NAMALWA (cell line): ENCODE data around the gene PTH1R.

Source experiments
- DNase-seq: peaks from one replicate; pipeline ENCODE4 v3.0.0-alpha.2; 2015; ENCODE audit warnings: low spot score

PTH1R gene

GRCh38 chr3:46849686-46850467 lies 27.6 kb upstream of the PTH1R start:
- no peak for DNase-seq

- DNase-seq, result no peak
These were observed 27.1 kb upstream of the PTH1R start for GRCh38 chr3:46850468-46850779.

GRCh38 chr3:46851364-46852333 lies 25.9 kb upstream of the PTH1R start:
- DNase-seq, result no peak

GRCh38 chr3:46852334-46852720 lies 25.2 kb upstream of the PTH1R start:
- no peak for DNase-seq

- DNase-seq, result no peak
These were observed 24.6 kb upstream of the PTH1R start for GRCh38 chr3:46852839-46853355.

- no peak for DNase-seq
These were observed 23.8 kb upstream of the PTH1R start for GRCh38 chr3:46853441-46854415.

- no peak for DNase-seq
These were observed 22.9 kb upstream of the PTH1R start for GRCh38 chr3:46854555-46854991.

GRCh38 chr3:46856576-46857471 lies 20.7 kb upstream of the PTH1R start:
- DNase-seq, result no peak

- DNase-seq, result no peak
These were observed 19.8 kb upstream of the PTH1R start for GRCh38 chr3:46857485-46858341.

- no peak for DNase-seq
These were observed 19.1 kb upstream of the PTH1R start for GRCh38 chr3:46858456-46858855.

GRCh38 chr3:46859001-46859710 lies 18.4 kb upstream of the PTH1R start:
- no peak for DNase-seq

- peak; percentile 19 for DNase-seq
These were observed 17.3 kb upstream of the PTH1R start for GRCh38 chr3:46860017-46860809.

- DNase-seq, result no peak
These were observed 16.5 kb upstream of the PTH1R start for GRCh38 chr3:46860810-46861604.

GRCh38 chr3:46861605-46862368 lies 15.7 kb upstream of the PTH1R start:
- no peak for DNase-seq

GRCh38 chr3:46862369-46863025 lies 15.0 kb upstream of the PTH1R start:
- no peak for DNase-seq

GRCh38 chr3:46863261-46863782 lies 14.2 kb upstream of the PTH1R start, which contains the start of gene MYL3:
Gene MYL3, minus strand, starts transcription at chr3:46863444. Its CDS starts 54 bp downstream, at chr3:46863390.
- no peak for DNase-seq
